Astrocyte (in vitro differentiated cells and primary cell): ENCODE results near the gene NEMP2.

Experiments used
- EZH2 ChIP-seq: IDR thresholded peaks from 2 replicates; pipeline ENCODE4 v1.6.1; 2012; ENCODE audit warnings: mild to moderate bottlenecking, low read length, inconsistent platforms; ENCODE audit not compliant: insufficient read depth
- TF ChIP-seq, protein P1 (sequence below): IDR thresholded peaks from 2 replicates; pipeline ENCODE4 v1.5.1; 2011; ENCODE audit warnings: low read depth, mild to moderate bottlenecking, inconsistent platforms, low read length, moderate library complexity; ENCODE audit not compliant: insufficient read depth

DNA sequence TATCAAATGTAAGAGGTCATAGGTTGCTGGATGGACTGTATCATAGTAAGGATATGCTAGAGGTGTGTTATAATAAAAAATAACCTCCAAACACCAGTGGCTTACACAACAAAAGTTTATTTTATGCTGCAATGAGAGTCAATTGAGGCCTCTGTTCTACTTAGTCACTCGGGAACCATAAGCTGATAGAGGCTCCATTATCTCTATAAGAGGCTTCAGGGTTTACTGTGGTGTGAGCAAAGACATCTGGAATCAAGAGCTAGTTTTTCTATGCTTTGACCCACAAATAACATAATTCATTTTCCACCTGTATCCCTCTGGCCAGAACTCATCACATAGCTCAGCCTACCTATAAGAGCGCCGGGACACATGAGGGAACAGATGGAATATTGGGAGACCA, 47.5 kb upstream of the NEMP2 start:
- TF ChIP-seq, protein P1, sequence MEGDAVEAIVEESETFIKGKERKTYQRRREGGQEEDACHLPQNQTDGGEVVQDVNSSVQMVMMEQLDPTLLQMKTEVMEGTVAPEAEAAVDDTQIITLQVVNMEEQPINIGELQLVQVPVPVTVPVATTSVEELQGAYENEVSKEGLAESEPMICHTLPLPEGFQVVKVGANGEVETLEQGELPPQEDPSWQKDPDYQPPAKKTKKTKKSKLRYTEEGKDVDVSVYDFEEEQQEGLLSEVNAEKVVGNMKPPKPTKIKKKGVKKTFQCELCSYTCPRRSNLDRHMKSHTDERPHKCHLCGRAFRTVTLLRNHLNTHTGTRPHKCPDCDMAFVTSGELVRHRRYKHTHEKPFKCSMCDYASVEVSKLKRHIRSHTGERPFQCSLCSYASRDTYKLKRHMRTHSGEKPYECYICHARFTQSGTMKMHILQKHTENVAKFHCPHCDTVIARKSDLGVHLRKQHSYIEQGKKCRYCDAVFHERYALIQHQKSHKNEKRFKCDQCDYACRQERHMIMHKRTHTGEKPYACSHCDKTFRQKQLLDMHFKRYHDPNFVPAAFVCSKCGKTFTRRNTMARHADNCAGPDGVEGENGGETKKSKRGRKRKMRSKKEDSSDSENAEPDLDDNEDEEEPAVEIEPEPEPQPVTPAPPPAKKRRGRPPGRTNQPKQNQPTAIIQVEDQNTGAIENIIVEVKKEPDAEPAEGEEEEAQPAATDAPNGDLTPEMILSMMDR, result no peak
- TF ChIP-seq EZH2, result no peak
